Neutrophil (primary cell): ENCODE data around the gene ARHGAP4.

Source experiments
- H3K27ac ChIP-seq: fragments of 200-600 bp; sonication (generic); 2 replicates; pipeline ENCODE4 v1.5.1; 2016; ENCODE audit warnings: mild to moderate bottlenecking, moderate library complexity
- H3K27me3 ChIP-seq: fragments of 200-600 bp; sonication (generic); 2 replicates; pipeline ENCODE4 v1.6.0; 2016; ENCODE audit warnings: mild to moderate bottlenecking
- H3K36me3 ChIP-seq: fragments of 200-600 bp; sonication (generic); 2 replicates; pipeline ENCODE4 v1.5.1; 2017
- H3K4me1 ChIP-seq, 2 experiments: fragments of 200-600 bp in 1 of 2; sonication (generic) in 1 of 2; 1 replicate in 1 of 2; 2 replicates in 1 of 2; pipeline versions ENCODE4 v1.5.1 to v1.6.1; 2013 to 2016; ENCODE audit warnings: low read depth in 1 of 2, low read length in 1 of 2, mild to moderate bottlenecking in 1 of 2, moderate library complexity in 1 of 2; ENCODE audit not compliant: control insufficient read depth in 1 of 2, insufficient read depth in 1 of 2
- H3K4me3 ChIP-seq, 2 experiments: fragments of 200-600 bp in 1 of 2; sonication (generic) in 1 of 2; 1 replicate in 1 of 2; 2 replicates in 1 of 2; pipeline ENCODE4 v1.5.1; 2013 to 2016; ENCODE audit warnings: low read depth in 1 of 2, low read length in 1 of 2, mild to moderate bottlenecking in 1 of 2, moderate library complexity in 1 of 2
- H3K9me3 ChIP-seq: fragments of 200-600 bp; sonication (generic); 2 replicates; pipeline ENCODE4 v1.5.1; 2016
- TF ChIP-seq, protein P1 (sequence below): fragments of 200-600 bp; sonication (generic); IDR thresholded peaks from 2 replicates; pipeline ENCODE4 v1.5.1; 2016; ENCODE audit warnings: antibody characterized with exemption

ARHGAP4 gene

GRCh38 chrX:153867671-153868070 is 58.4 kb downstream of the ARHGAP4 start:
- Histone ChIP-seq H3K36me3 (no peaks in the 10 kb centered on the region), H3K9me3 (no peaks in the 10 kb centered on the region), H3K4me1 (no peaks in the 10 kb centered on the region), H3K4me3 (no peak overlapping the region), H3K27ac (no peak overlapping the region), H3K27me3 (peaks cover 12% of the 10 kb centered on the region)
- TF ChIP-seq, protein P1, sequence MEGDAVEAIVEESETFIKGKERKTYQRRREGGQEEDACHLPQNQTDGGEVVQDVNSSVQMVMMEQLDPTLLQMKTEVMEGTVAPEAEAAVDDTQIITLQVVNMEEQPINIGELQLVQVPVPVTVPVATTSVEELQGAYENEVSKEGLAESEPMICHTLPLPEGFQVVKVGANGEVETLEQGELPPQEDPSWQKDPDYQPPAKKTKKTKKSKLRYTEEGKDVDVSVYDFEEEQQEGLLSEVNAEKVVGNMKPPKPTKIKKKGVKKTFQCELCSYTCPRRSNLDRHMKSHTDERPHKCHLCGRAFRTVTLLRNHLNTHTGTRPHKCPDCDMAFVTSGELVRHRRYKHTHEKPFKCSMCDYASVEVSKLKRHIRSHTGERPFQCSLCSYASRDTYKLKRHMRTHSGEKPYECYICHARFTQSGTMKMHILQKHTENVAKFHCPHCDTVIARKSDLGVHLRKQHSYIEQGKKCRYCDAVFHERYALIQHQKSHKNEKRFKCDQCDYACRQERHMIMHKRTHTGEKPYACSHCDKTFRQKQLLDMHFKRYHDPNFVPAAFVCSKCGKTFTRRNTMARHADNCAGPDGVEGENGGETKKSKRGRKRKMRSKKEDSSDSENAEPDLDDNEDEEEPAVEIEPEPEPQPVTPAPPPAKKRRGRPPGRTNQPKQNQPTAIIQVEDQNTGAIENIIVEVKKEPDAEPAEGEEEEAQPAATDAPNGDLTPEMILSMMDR: no peak

- Histone ChIP-seq H3K27ac (no peak overlapping the region), H3K4me3 (no peak overlapping the region), H3K4me1 (no peaks in the 10 kb centered on the region), H3K27me3 (peaks cover 12% of the 10 kb centered on the region), H3K36me3 (no peaks in the 10 kb centered on the region), H3K9me3 (no peaks in the 10 kb centered on the region)
- TF ChIP-seq, protein P1: no peak
Measured at GRCh38 chrX:153867139-153867538, 58.9 kb downstream of the ARHGAP4 start.

GRCh38 chrX:153866302-153867019 is 59.6 kb downstream of the ARHGAP4 start:
- Histone ChIP-seq H3K36me3 (no peaks in the 10 kb centered on the region), H3K4me1 (no peaks in the 10 kb centered on the region), H3K9me3 (no peaks in the 10 kb centered on the region), H3K4me3 (no peak overlapping the region), H3K27ac (no peak overlapping the region), H3K27me3 (peaks cover 11% of the 10 kb centered on the region)
- TF ChIP-seq, protein P1: no peak

- H3K27ac ChIP-seq: no peak overlapping the region
- peaks cover 4% of the 10 kb centered on the region for H3K27me3 ChIP-seq
- H3K36me3 ChIP-seq: no peaks in the 10 kb centered on the region
- no peaks in the 10 kb centered on the region for H3K4me1 ChIP-seq
- H3K9me3 ChIP-seq: no peaks in the 10 kb centered on the region
- no peak overlapping the region for H3K4me3 ChIP-seq
- TF ChIP-seq, protein P1: no peak
Measured at GRCh38 chrX:153865685-153866084, 60.4 kb downstream of the ARHGAP4 start.

DNA sequence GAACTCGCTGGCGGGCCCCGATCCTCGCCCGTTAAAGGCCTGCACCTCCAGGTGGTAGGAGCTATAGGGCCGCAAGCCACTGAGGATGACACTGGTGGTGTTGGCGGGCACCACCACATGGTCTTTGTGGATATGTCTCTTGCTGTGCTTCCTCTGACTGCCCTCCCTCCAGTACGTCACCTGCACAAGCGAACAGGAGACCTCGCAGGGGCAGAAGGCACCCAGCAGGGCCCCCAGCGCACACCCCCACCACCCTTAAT is 60.8 kb downstream of the ARHGAP4 start:
- Histone ChIP-seq H3K36me3 (no peaks in the 10 kb centered on the region), H3K27me3 (no peaks in the 10 kb centered on the region), H3K4me1 (no peaks in the 10 kb centered on the region), H3K9me3 (no peaks in the 10 kb centered on the region), H3K4me3 (no peak overlapping the region), H3K27ac (no peak overlapping the region)
- TF ChIP-seq, protein P1: no peak
